KBM-7 (cell line): ENCODE measurements around the gene FAM234B.
A peak's percentile ranks its signal among the peaks of the same experiment; 100 is the strongest.

Experiments
- DNase-seq: peaks from one replicate; pipeline ENCODE4 v3.0.0-alpha.2; 2015
- in situ Hi-C: fragments of 300-500 bp; cut with MboI; formaldehyde crosslinking; loops from 2 replicates; pipeline ENCODE4 v1.14.3; 2020; ENCODE audit warnings: low sequenced_read_pairs, low pct_unique_long_range_greater_than_20kb, mixed read lengths

The FAM234B gene

DNA sequence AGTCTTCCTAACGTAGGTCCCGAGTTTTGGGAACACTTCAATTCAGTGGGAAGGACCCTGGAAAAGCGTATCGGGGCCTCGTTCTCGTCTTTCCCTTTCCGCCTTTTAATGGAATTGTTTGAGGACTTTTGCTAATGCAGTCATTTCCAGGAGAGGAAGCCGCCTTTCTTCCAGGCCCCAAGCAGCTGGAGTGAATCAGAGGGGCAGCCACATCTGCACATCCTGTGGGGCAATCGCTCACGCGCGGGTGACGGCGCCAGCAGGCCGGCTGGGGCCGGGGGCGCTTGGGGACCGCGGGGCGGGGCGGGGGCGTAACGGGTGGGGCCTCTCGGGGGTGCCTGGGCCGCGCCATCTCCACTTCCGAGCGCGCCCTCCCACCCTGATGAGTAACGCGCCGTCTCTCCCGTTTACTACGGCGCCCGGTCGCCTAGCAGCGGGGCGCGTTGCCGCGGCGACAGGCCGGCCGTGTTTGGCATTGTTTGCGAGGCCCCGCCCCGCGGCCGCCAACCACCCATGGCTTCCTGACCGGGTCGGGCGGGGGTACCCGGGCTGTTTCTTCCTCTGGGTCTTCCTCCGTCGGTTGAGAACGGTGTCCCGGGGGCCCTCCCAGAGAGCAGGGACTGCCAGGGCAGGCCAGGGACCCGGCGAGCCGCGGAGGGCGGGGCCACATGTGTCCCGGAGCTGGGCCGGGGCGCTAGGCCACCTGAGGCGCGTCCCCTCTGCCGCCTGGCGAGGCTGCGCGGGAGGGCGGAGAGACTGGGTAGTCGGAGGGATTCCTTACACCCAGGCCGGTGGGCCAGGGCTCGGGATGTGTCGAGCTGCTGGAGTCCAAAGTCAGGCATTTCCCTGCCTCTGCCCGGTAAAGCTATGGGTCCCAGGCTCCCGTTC is 56.9 kb downstream of the FAM234B start:
- peak; percentile 95 for DNase-seq
- in situ Hi-C loops, result no loop called here

DNA sequence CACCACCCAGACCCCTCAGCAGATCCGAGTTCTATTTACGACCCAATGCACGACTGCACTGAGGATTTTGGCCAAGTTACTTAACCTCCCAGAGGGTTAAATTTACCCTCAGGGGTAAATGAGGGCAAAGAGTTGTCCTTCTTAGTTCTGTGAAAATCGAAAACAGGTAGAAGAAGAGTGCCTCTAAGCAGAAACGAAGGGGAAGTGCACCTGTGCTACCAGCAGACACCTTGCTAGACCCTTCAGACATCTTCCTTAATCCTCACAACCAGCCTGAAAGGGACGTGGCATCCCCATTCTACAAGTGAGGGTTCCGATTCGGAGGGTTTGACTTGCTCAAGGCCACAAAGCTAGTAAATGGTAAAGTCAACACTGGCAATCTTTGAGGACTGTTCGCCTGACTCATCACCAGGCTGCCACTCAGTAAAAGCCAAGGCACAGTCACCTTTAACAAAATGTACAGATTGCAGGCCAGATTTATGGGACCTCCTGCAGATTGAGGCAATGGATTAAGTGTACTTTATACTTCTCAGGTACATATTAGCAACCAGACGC is 57.7 kb downstream of the FAM234B start:
- DNase-seq, result peak; percentile 55
- in situ Hi-C loops, result no loop called here

DNA sequence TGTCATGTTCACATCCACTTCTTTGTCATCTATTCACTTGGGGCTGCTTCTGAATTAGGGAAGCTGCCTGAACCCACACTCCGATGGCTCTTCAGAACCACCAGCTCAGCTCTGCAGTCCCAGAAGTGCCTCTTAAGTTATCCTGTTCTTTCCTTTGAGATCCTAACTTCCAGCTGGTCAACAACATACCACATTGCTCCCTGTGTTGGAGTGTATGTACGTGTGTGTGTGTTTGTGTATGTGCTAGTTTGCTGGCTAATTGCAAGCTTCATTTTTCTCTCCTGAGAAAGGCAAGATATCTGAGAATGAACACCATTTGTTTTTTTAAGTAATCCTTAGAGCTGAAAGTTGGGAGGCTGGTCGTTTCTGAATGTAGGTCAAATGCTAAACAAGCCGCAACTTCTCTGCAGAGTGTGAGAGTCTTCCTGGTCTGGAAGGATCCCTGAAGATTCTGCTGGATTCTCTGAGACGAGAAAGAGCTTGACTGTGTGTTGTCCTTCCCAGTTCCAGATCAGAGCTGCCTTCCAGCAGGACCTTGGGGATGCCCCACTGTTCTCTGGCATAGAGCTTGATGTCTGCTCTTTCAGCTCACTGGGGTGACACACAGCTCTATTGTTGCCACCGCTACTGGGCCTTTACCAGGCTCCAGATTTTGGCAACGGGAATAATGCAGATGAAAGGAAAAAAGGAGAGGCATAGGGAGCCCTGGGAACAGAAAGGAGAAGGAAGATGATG is 58.4 kb downstream of the FAM234B start:
- in situ Hi-C loops, result no loop called here
- peak; percentile 31 for DNase-seq

DNA sequence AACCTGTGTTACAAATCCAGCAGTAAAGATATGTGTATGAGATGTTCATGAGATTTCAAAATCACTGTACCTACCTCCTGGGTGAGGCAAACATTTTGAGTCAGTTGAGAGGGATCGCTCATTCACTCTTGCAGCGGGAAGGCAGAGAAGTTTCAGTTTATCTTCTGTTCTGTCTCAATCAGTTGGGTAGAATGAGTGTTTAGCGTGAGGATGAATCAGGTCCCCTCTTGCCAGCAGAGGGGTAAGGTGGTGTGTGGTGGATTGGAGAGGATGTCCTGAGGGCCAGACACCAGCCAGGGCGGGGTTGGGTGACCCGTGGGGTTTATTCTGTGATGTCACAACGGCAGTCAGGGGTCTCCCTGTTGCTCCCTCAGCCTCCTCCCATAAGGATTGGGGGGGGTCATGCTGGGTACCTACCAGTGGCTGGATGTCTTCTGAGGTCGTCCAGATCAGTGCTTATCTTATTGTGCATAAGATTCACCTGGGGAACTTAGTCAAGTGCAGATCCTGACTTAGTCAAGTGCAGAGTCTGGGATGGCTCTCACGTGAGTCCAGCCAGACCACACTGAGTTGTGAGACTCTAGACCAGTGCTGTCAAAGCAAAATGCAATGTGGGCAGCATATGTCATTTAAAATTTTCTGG is 59.3 kb downstream of the FAM234B start, which contains the start of gene GSG1:
Gene GSG1, minus strand, starts transcription at position 277 of the 643 bp plus-strand sequence. Its CDS starts 155 bp downstream, at position 122.
- no peak for DNase-seq
- in situ Hi-C loops, result no loop called here

DNA sequence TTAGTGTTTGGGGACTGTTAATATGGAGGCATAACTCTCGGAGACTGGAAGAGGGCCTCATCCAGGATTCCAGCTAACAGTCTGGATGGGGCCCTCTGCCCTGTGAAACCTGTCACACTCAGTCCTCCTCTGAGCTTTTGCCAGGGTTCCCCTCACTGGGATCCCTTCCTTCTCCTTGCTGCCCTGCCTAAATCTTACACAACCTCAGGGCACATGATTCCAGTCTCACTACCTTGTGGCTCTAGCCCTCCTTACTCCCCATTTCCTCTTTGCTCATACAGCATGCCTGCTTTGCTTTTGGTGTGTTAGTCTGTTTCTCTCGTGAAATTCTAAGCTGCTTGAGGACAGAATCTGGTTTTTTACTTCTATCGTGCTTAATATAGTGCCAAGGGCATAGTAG is 60.2 kb downstream of the FAM234B start:
- in situ Hi-C loops, result no loop called here
- peak; percentile 41 for DNase-seq

DNA sequence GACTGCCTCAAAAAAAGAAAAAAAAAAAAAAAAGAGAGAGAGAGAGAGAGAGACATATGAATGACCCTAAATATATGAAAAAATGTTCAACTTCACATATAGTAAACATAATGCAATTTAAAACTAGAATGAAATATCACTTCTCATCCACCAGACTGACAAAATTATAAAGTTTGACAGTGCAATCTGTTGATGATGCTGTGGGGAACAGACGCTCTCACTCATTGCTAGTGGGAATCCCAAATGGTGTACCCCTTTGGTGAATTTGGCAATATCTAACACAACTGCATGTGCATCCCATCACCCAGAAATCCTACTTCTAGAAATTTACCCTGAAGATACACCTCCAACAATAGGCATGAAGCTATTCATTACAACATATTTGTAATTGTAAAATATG is 61.6 kb downstream of the FAM234B start:
- in situ Hi-C loops, result no loop called here
- DNase-seq, result no peak

DNA sequence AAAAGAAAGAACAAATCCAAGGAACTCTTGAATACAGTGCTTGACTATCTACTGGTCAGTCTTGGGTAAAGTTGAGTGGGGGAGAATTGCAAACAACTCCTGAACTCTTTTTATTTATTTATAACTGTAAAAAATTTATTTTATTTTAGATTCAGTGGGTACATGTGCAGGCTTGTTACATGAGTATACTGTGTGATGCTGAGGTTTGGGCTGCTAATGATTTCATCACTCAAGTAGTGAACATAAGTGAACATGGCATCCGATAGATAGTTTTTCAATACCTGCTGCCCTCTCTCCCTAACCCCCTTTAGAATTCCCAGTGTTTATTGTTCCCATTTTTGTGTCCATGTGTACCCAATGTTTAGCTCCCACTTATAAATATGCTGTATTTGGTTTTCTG is 62.5 kb downstream of the FAM234B start:
- DNase-seq, result no peak
- in situ Hi-C loops, result no loop called here

DNA sequence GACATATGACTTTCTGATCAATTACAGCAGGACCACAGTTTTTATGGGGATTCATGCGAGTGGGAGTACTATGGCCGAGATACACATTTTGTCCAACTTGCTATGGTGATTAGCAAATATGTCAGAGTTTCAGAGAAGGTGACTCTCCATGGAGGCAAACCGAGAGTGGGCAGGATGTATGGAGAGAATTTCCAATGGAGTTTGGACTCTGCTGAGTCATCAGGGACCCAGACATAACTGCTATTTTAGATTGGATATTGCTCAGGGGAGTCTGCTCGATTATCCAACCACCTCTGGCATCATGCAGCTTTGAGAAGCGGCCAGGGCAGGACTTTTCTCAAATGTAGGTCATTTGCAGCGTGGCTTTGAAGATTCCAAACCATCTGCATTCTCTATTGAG is 68.8 kb downstream of the FAM234B start:
- DNase-seq, result no peak

DNA sequence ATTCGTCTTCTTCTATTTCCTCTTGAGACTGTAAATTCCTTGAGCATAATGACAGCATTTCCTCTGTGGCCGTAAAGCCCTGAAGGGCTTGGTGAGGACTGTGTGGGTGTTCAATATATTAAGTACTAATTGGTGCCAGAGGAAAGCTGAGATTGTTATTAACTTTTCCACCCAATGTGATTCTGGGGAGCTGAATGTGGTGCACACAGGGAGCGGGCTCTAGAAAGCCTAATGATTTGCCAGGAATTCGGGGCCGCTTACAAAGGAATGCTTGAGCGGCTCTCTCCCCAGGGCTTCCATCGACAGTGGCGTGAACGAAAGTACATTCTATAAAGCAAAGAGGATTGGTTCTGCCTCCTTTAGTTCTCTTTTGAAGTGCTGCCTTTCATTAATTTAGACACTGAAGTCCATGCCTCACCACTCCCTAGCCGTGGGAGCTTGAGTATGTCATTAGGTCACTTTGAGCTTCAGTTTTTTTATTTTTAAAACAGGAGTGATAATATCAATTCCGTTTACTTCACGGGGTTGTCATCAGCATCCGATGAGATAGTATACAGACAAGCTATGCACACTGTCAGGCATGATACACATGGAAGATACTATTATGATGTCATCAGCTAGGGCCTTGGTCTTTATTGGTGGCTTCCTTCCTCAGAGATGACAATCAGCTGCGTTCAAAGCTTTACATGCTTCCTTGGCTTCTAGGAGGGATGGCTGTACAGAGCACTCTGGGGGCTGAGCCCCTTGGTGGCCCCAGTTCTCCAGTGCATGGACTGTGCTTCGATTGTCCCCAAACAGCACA is 70.3 kb downstream of the FAM234B start:
- in situ Hi-C loops, result no loop called here
- no peak for DNase-seq

More for the DNA sequence above, 68.8 kb downstream of the FAM234B start:
- in situ Hi-C loops, result no loop called here

DNA sequence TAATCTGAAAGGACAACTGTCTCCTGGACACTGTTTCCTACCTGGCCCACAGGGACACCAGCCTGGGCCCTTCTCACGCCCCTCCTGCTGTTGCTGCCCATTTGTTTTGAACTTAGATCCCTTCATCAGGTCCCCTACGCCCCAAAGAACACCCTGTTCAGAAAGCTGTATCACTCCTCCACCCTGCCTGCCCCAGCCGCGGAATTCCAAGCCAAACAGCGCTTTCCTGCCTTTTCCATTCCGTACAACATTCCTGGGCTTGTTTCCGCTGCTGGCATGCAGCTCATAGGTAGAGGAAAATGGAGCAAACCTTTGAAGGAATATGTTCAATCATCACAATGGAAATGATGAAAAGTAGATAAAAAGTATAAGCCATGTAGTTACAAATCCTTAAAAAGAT is 72.1 kb downstream of the FAM234B start:
- in situ Hi-C loops, result no loop called here
- no peak for DNase-seq

DNA sequence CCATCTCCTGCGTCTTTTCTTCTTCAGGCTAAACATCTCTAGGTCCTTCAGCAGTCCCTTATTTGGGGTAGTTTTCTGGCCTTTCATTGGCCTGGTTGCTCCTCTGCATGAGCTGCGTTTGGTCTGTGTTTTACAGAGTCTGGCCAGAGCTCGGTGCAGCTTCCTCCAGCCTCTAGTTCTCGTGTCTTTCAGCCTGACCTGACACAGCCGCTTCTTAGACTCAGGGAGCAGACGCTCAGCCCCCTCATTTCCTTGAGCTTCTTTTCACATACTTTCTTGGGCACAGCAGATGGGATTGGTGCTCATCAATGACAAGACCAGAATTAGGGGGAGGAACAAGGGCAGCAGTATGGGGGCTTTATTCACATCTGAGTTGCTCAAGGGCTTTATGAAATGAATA is 72.8 kb downstream of the FAM234B start:
- DNase-seq, result no peak
- in situ Hi-C loops, result no loop called here

DNA sequence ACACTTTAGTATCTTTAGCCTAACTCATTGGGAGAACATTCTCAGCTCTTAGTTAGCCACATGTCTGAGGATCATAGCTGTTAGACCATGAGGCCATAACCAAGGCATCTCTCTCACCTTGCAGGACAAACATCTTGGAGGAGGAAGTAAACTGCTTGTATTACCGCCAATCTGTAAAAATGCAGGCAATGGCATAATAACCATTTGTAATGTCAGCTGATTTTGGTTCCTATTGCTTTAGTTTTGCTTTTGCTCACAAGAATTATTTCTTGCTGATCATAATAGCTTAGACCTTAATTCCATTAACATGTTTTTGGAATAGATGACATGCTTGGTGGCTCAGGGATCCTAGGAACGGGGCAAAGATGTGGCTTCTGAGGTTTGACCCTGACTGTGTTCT is 75.6 kb downstream of the FAM234B start:
- no peak for DNase-seq
- in situ Hi-C loops, result no loop called here

DNA sequence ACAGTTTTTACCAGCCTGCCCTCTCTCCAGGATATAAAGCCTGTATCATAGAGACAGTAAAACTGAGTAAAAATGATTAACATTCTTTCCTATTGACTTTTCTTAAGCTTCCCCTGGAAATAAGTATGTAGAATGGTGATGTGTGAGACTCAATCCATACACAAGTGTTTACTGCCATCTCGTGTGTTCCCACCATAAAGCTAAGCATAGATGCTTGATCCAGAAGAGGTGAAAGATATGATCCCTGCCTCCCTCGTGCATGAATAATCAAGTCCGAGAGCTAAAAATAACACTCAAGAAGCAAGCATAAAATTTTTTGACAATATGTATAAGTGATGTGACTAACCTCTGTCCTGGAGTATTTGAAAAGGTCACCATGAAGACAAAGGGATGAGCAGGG is 76.2 kb downstream of the FAM234B start:
- DNase-seq, result no peak
- in situ Hi-C loops, result no loop called here

DNA sequence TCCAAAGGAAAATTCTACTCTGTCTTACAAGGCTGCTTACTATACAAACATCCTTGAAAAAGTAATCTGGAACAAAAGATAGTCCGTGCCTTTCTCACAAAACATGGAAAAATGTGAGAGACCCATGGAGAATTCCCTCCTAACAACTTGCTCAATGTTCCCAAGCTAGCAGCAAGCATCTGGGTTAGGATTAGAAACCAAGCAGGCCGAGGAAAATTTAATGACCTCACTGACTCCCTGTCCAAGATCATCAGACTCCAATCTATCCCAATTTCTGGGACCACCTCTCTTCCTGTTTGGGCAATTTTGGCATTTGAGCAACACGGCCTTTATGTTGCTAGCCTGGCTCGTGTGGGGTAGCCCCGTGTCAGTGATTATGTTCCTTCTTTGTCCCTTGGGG is 77.4 kb downstream of the FAM234B start:
- in situ Hi-C loops, result no loop called here
- no peak for DNase-seq

DNA sequence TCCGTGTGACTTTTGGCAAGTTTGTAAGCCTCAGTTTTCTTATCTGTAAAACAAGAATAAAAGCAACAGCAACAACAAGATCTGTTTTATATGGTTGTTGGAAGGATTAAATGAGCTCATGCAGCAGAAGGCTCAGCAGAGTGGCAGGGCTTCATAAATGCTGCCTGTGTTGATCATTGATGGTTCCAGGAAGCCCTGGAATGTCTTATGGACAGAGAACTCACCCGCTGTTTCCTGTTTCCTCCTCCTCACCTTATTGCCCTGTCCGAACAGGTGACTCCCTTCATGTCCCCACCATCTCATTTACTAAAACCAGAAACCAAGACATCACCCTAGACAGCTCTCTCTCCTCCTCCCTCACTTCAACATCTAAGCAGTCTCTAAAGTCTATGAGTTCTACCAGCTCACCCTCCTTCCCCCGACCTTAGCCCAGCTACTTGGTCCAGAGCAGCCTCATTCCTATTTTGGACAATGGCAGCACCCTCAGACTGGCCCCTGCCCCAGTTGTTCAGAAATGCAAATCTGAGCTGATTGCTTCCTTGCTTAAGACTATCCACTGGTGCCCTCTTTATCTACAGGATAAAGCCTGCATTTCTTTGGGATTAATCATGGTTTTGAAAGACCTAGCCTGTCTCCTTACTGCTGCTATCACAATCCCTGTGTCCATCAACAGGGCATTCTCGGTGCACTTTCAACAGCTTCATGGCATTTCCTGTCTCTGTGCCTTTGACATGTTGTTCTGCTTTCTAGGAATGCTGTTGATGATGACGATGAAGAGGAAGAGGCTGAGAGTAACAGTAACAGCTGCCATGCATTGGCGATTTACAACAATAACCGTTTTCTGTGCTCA is 80.7 kb downstream of the FAM234B start:
- in situ Hi-C loops, result no loop called here
- DNase-seq, result peak; percentile 42

DNA sequence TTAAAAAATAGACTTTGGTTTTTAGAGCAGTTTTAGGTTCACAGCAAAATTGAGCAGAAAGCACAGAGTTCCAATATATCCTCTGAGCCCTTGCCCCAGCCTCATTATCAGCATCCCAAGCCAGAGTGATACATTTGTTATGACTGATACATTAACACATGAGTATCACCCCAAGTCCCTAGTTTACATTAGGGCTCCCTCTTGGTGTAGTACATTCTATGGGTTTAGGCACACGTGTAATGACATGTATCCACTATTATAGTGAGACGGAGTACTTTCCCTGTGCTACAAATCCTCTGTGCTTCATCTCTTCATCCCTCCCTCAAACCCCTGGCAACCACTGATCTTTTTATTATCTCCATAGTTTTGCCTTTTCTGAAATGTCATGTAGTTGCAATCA is 81.8 kb downstream of the FAM234B start:
- no peak for DNase-seq
- in situ Hi-C loops, result no loop called here

DNA sequence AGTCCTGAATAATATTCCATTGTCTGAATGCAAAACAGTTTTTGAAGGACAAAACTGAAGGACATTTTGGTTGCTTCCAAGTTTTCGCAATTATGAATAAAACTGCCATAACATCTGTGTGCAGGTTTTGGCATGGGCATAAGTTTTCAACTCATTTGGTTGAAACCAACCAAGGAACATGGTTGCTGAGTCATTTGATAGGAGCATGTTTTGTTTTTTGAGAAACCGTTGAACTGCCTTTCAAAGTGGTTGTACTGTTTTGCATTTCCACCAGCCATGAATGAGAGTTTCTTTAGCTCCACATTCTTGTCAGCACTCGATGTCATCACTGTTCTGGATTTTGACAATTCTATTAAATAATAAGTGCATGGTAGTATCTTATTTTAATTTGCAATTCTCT is 82.3 kb downstream of the FAM234B start:
- DNase-seq, result no peak
- in situ Hi-C loops, result no loop called here

DNA sequence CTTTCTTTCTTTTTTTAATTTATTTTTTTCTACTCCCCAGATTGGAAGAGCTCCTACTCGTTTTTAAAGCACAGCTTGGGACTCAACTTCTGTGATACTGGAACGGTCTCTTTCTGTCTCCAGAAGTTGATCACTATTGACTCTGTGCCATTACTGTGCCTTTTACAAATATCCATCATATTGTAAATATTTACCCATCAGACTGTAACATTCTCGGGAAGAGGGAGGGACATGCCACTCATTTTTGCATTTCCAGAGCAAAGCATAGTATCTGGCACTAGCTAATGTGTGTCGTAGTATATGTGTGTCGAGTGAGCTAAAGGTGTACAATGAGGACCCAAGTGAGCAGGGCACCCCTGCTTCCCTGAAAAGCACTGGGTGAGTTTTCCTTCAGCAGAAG is 83.3 kb downstream of the FAM234B start:
- in situ Hi-C loops, result no loop called here
- DNase-seq, result no peak
